ENCODE data around the gene LRRC47.

DNA sequence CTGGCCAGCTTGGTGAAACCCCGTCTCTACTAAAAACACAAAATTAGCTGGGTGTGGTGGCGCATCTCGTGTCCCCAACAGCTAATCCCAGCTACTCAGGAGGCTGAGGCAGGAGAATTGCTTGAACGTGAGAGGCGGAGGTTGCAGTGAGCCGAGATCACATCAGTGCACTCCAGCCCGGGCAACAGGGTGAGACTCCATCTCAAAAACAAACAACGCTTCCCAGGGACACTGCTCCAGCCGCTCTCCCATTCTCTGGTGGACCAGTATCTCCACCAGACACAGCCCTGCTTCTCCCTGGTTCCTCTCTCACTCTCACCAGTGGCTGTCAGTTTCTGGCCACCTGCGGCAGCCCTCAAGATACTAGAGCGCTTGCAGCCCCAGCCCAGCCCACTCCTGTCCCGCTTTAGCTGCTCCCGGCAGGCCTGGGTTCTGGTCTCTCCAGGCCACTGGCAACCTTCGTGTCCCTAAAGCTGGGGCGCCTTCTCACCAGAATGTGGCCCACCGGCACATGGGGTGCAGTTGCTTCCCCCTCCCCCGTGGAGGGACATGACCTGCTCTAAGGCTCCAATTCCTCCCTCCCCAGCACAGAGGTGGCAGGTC lies 20.9 kb upstream of the LRRC47 start:
- TF ChIP-seq EZH2phosphoT487 (IDR thresholded peaks at IDR 0.05; ENCODE audit: insufficient read depth, low read depth) (no peak), EZH2 (IDR thresholded peaks at IDR 0.05; ENCODE audit: insufficient read depth, poor library complexity, severe bottlenecking) (no peak)
